Measurements from ENCODE around the gene OSCP1. TPM values are rescaled to one million over a fixed set of nuclear protein-coding genes. Genes with fewer than 3 reads are reported as not detected.

Gene OSCP1
- total RNA-seq, 2 experiments from 2014 or later, result 1.3 to 1.7 TPM

- Mint-ChIP-seq H3K4me3 (no peak overlapping the region), H3K4me1 (peaks cover 33% of the 10 kb centered on the region), H3K27ac (no peak overlapping the region), H3K9me3 (no peaks in the 10 kb centered on the region), H3K27me3 (no peaks in the 10 kb centered on the region), H3K36me3 (ENCODE audit: low read depth) (peaks cover 8% of the 10 kb centered on the region)
- DNase-seq, result no peak
- CTCF ChIA-PET, result interaction anchor here (1.3 kb wide), 1 partner anchor 17 kb away, joined by 3 read pairs; no protein-coding TSS in a partner anchor
- POLR2A ChIA-PET, result no interaction called here
Measured at GRCh38 chr1:36467700-36468455, 17.6 kb upstream of the OSCP1 start.

GRCh38 chr1:36467027-36467410 lies 16.8 kb upstream of the OSCP1 start:
- POLR2A ChIA-PET, result no interaction called here
- CTCF ChIA-PET, result no interaction called here

GRCh38 chr1:36466370-36467026 lies 16.2 kb upstream of the OSCP1 start:
- peaks cover 17% of the 10 kb centered on the region for H3K36me3 Mint-ChIP-seq (ENCODE audit: low read depth)
- ChIA-PET POLR2A (no interaction called here), CTCF (no interaction called here)
- no peak for DNase-seq
- H3K27me3 Mint-ChIP-seq, result no peaks in the 10 kb centered on the region
- H3K27ac Mint-ChIP-seq, result no peak overlapping the region
- peaks cover 42% of the 10 kb centered on the region for H3K4me1 Mint-ChIP-seq
- H3K4me3 Mint-ChIP-seq, result no peak overlapping the region
- H3K9me3 Mint-ChIP-seq, result no peaks in the 10 kb centered on the region

More at GRCh38 chr1:36467027-36467410, 16.8 kb upstream of the OSCP1 start:
- Mint-ChIP-seq H3K9me3 (no peaks in the 10 kb centered on the region), H3K27ac (no peak overlapping the region), H3K36me3 (ENCODE audit: low read depth) (peaks cover 12% of the 10 kb centered on the region), H3K27me3 (no peaks in the 10 kb centered on the region), H3K4me1 (peaks cover 37% of the 10 kb centered on the region), H3K4me3 (no peak overlapping the region)
- no peak for DNase-seq

GRCh38 chr1:36465731-36466369 lies 15.6 kb upstream of the OSCP1 start:
- peaks cover 24% of the 10 kb centered on the region for H3K36me3 Mint-ChIP-seq (ENCODE audit: low read depth)
- H3K4me3 Mint-ChIP-seq, result no peak overlapping the region
- H3K27me3 Mint-ChIP-seq, result no peaks in the 10 kb centered on the region
- DNase-seq, result no peak
- H3K4me1 Mint-ChIP-seq, result peaks cover 49% of the 10 kb centered on the region
- H3K9me3 Mint-ChIP-seq, result no peaks in the 10 kb centered on the region
- ChIA-PET CTCF (no interaction called here), POLR2A (interaction anchor here (0.6 to 0.8 kb wide), 2 partner anchors 9 to 27 kb away, joined by 3 to 4 read pairs; no protein-coding TSS in a partner anchor)
- H3K27ac Mint-ChIP-seq, result no peak overlapping the region

- peaks cover 55% of the 10 kb centered on the region for H3K4me1 Mint-ChIP-seq
- POLR2A ChIA-PET, result interaction anchor here (0.6 to 2.5 kb wide), 16 partner anchors 7 to 309 kb away, joined by 3 to 32 read pairs (median 4); partner anchors contain the start of genes LSM10, MAP7D1, OSCP1 and SH3D21
- DNase-seq, result no peak
- H3K9me3 Mint-ChIP-seq, result no peaks in the 10 kb centered on the region
- CTCF ChIA-PET, result interaction anchor here (0.6 to 1.3 kb wide), 9 partner anchors 10 to 316 kb away, joined by 3 to 6 read pairs (median 4); partner anchors contain the start of genes OSCP1 and TRAPPC3
- peak overlapping the region; percentile 93 for H3K27ac Mint-ChIP-seq
- H3K36me3 Mint-ChIP-seq (ENCODE audit: low read depth), result peaks cover 32% of the 10 kb centered on the region
- no peaks in the 10 kb centered on the region for H3K27me3 Mint-ChIP-seq
- H3K4me3 Mint-ChIP-seq, result peak overlapping the region; percentile 99
Measured at GRCh38 chr1:36464605-36465393, 14.5 kb upstream of the OSCP1 start.

- Mint-ChIP-seq H3K9me3 (no peaks in the 10 kb centered on the region), H3K4me1 (peaks cover 62% of the 10 kb centered on the region), H3K36me3 (ENCODE audit: low read depth) (peaks cover 38% of the 10 kb centered on the region), H3K4me3 (peak within 1 kb of the TSS; percentile 99), H3K27ac (peak within 1 kb of the TSS; percentile 93), H3K27me3 (no peaks in the 10 kb centered on the region)
- DNase-seq, result peak; percentile 97
- CTCF ChIA-PET, result interaction anchor here (0.6 to 1.3 kb wide), 9 partner anchors 9 to 315 kb away, joined by 3 to 6 read pairs (median 4); partner anchors contain the start of genes OSCP1 and TRAPPC3
- POLR2A ChIA-PET, result interaction anchor here (0.6 to 2.5 kb wide), 15 partner anchors 8 to 308 kb away, joined by 3 to 32 read pairs (median 4); partner anchors contain the start of genes LSM10, MAP7D1, OSCP1 and SH3D21
Measured at GRCh38 chr1:36463803-36464604, 13.8 kb upstream of the OSCP1 start, which contains the start of gene MRPS15. Gene MRPS15 (minus strand): TSS chr1:36464384. CDS start chr1:36464275, 109 bp downstream.

GRCh38 chr1:36463463-36463802 lies 13.2 kb upstream of the OSCP1 start:
- H3K4me1 Mint-ChIP-seq, result peaks cover 68% of the 10 kb centered on the region
- H3K27ac Mint-ChIP-seq, result peak overlapping the region; percentile 93
- POLR2A ChIA-PET, result interaction anchor here (1.2 to 2.5 kb wide), 9 partner anchors 9 to 307 kb away, joined by 3 to 32 read pairs (median 5); partner anchors contain the start of genes LSM10, MAP7D1 and OSCP1
- no peak for DNase-seq
- H3K27me3 Mint-ChIP-seq, result no peaks in the 10 kb centered on the region
- no peaks in the 10 kb centered on the region for H3K9me3 Mint-ChIP-seq
- peak overlapping the region; percentile 99 for H3K4me3 Mint-ChIP-seq
- CTCF ChIA-PET, result interaction anchor here (1.3 kb wide), 3 partner anchors 8 to 53 kb away, joined by 4 to 6 read pairs (median 4); no protein-coding TSS in a partner anchor
- H3K36me3 Mint-ChIP-seq (ENCODE audit: low read depth), result peaks cover 44% of the 10 kb centered on the region

- H3K9me3 Mint-ChIP-seq, result no peaks in the 10 kb centered on the region
- peak overlapping the region; percentile 51 for H3K4me3 Mint-ChIP-seq
- POLR2A ChIA-PET, result interaction anchor here (3.3 kb wide), 1 partner anchor 8 kb away, joined by 15 read pairs; the partner anchor contains the start of gene OSCP1
- H3K27ac Mint-ChIP-seq, result peak overlapping the region; percentile 92
- peaks cover 78% of the 10 kb centered on the region for H3K4me1 Mint-ChIP-seq
- no peaks in the 10 kb centered on the region for H3K27me3 Mint-ChIP-seq
- DNase-seq, result peak; percentile 62
- peaks cover 73% of the 10 kb centered on the region for H3K36me3 Mint-ChIP-seq (ENCODE audit: low read depth)
- CTCF ChIA-PET, result interaction anchor here (1.3 kb wide), 1 partner anchor 324 kb away, joined by 3 read pairs; no protein-coding TSS in a partner anchor
Measured at GRCh38 chr1:36458910-36459309, 8.7 kb upstream of the OSCP1 start.

- peaks cover 69% of the 10 kb centered on the region for H3K36me3 Mint-ChIP-seq (ENCODE audit: low read depth)
- peak; percentile 46 for DNase-seq
- CTCF ChIA-PET, result interaction anchor here (1.0 kb wide), 1 partner anchor 58 kb away, joined by 3 read pairs; no protein-coding TSS in a partner anchor
- H3K4me1 Mint-ChIP-seq, result peaks cover 66% of the 10 kb centered on the region
- peak overlapping the region; percentile 92 for H3K27ac Mint-ChIP-seq
- H3K27me3 Mint-ChIP-seq, result no peaks in the 10 kb centered on the region
- peak overlapping the region; percentile 63 for H3K4me3 Mint-ChIP-seq
- POLR2A ChIA-PET, result interaction anchor here (0.9 kb wide), 1 partner anchor 25 kb away, joined by 3 read pairs; no protein-coding TSS in a partner anchor
- no peaks in the 10 kb centered on the region for H3K9me3 Mint-ChIP-seq
Measured at GRCh38 chr1:36457691-36458090, 7.4 kb upstream of the OSCP1 start.

GRCh38 chr1:36456391-36456928 lies 6.2 kb upstream of the OSCP1 start:
- DNase-seq, result peak; percentile 32
- ChIA-PET POLR2A (interaction anchor here (0.9 kb wide), 1 partner anchor 9 kb away, joined by 4 read pairs; no protein-coding TSS in a partner anchor), CTCF (no interaction called here)
- Mint-ChIP-seq H3K36me3 (ENCODE audit: low read depth) (peaks cover 59% of the 10 kb centered on the region), H3K4me3 (peak overlapping the region; percentile 21), H3K27ac (peak overlapping the region; percentile 80), H3K9me3 (no peaks in the 10 kb centered on the region), H3K4me1 (peaks cover 62% of the 10 kb centered on the region), H3K27me3 (no peaks in the 10 kb centered on the region)

- H3K4me3 Mint-ChIP-seq, result no peak overlapping the region
- ChIA-PET POLR2A (interaction anchor here (3.3 kb wide), 1 partner anchor 9 kb away, joined by 21 read pairs; the partner anchor contains the start of gene MRPS15), CTCF (interaction anchor here (1.0 to 1.5 kb wide), 2 partner anchors 9 kb away, joined by 3 to 4 read pairs; partner anchors contain the start of gene MRPS15)
- H3K9me3 Mint-ChIP-seq, result no peaks in the 10 kb centered on the region
- H3K36me3 Mint-ChIP-seq (ENCODE audit: low read depth), result peaks cover 48% of the 10 kb centered on the region
- no peaks in the 10 kb centered on the region for H3K27me3 Mint-ChIP-seq
- H3K4me1 Mint-ChIP-seq, result peaks cover 57% of the 10 kb centered on the region
- H3K27ac Mint-ChIP-seq, result peak overlapping the region; percentile 33
- DNase-seq, result no peak
Measured at GRCh38 chr1:36455386-36455785, 5.1 kb upstream of the OSCP1 start.

Data from activated CD4-positive, alpha-beta memory T cell treated with anti-CD3 and anti-CD28 coated beads, Interleukin-2, amount 10 ng/mL, durations not matched to agents 7 days and 5 days (primary cell).